ENCODE data around the gene KRTAP12-4. TPM values are rescaled to one million over a fixed set of nuclear protein-coding genes. Genes with fewer than 3 reads are reported as not detected.
"Not testable (repeated sequence)": the region's sequence is repeated elsewhere in the genome, so short reads cannot be mapped to it uniquely, and the experiment has no call there.

The KRTAP12-4 gene
- total and polyA plus RNA-seq, 7 donors = not detected

DNA sequence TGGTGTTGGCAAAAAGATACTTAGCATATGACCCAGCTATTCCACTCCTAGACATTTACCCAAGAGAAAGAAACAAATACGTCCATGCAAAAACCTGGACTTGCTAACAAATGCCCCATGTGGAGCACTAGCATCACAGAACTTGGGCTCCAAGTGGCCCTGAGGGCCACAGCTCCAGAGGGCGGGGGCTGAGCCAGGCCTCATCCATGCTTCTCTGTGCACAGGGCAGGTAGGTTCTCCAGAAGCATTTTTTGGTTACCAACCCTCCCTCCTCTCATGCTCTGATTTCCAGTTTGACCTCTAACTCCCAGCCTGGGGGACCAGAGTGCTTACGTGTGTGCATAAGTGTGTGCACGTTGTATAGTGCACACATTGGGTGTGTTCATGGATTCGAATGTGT lies 10.2 kb upstream of the KRTAP12-4 start:
- DNase-seq (no peak), ATAC-seq (no peak)
- no peaks in the 10 kb centered on the region for H3K36me3 ChIP-seq (ENCODE audit: insufficient read depth in 1 of 2, low read depth in 1 of 2)
- H3K27me3 ChIP-seq (ENCODE audit: insufficient read depth in 3 of 3, low read length in 2 of 3) = peaks cover 0 to 19% (median 5%) of the 10 kb centered on the region in 3 donors
- H3K9me3 ChIP-seq = no peaks in the 10 kb centered on the region
- no peak overlapping the region for H3K27ac ChIP-seq
- intact Hi-C loops (cut with DNase I) = no loop called here
- H3K4me3 ChIP-seq = no peak overlapping the region
- TF ChIP-seq CTCF (IDR thresholded peaks at IDR 0.05) = no peak
- H3K4me1 ChIP-seq = no peaks in the 10 kb centered on the region
- WGBS, 3 donors = 86 to 94% (median 88%) methylated on average over 5 of the region's 5 CpGs

- intact Hi-C loops (cut with DNase I); H3K4me3 ChIP-seq; H3K36me3 ChIP-seq (ENCODE audit: insufficient read depth in 1 of 2, low read depth in 1 of 2); H3K9me3 ChIP-seq; ATAC-seq; H3K27ac ChIP-seq; DNase-seq; H3K4me1 ChIP-seq: not testable (repeated sequence)
- 55 to 64% (median 58%) methylated on average over 7 of the region's 7 CpGs for WGBS, 3 donors
- H3K27me3 ChIP-seq (ENCODE audit: insufficient read depth in 3 of 3, low read length in 2 of 3) = peaks cover 0 to 37% (median 5%) of the 10 kb centered on the region in 3 donors
These were observed 7.1 kb upstream of the KRTAP12-4 start for GRCh38 chr21:44661567-44661966.

GRCh38 chr21:44658913-44659595 lies 4.6 kb upstream of the KRTAP12-4 start:
- no peak for ATAC-seq
- Histone ChIP-seq H3K4me3 (no peak overlapping the region), H3K9me3 (no peaks in the 10 kb centered on the region), H3K36me3 (ENCODE audit: insufficient read depth in 1 of 2, low read depth in 1 of 2) (no peaks in the 10 kb centered on the region), H3K27me3 (ENCODE audit: insufficient read depth in 3 of 3, low read length in 2 of 3) (peaks cover 2 to 46% (median 5%) of the 10 kb centered on the region in 3 donors), H3K27ac (no peak overlapping the region), H3K4me1 (no peaks in the 10 kb centered on the region)
- 52 to 63% (median 55%) methylated on average over 11 of the region's 11 CpGs for WGBS, 3 donors
- DNase-seq = no peak
- intact Hi-C loops (cut with DNase I) = no loop called here
- TF ChIP-seq CTCF (IDR thresholded peaks at IDR 0.05) = no peak

DNA sequence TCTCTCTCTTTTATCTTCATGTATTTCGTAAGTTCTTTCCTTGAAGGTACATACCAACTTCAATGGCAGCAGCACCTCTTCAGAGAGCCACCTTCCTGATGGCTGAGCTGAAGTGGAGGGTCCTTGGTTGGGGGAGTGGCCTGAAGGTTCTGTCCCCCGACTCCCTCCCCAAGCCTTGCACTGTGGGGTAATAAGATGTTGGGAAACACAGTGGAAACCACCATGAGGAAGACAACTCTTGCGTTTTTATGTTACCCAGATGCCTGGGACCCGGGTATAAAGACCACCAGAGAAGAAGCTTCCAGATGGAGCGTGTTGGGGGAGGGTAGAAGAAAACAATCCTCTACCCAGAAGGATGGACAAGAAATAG lies 4.1 kb upstream of the KRTAP12-4 start:
- Histone ChIP-seq H3K27me3 (ENCODE audit: insufficient read depth in 3 of 3, low read length in 2 of 3) (peaks cover 2 to 46% (median 5%) of the 10 kb centered on the region in 3 donors), H3K9me3 (no peaks in the 10 kb centered on the region), H3K36me3 (ENCODE audit: insufficient read depth in 1 of 2, low read depth in 1 of 2) (no peaks in the 10 kb centered on the region), H3K4me1 (no peaks in the 10 kb centered on the region), H3K27ac (no peak overlapping the region), H3K4me3 (no peak overlapping the region)
- DNase-seq (no peak), ATAC-seq (no peak)
- WGBS, 3 donors = 72 to 82% (median 78%) methylated on average over 5 of the region's 5 CpGs
- intact Hi-C loops (cut with DNase I) = no loop called here
- TF ChIP-seq CTCF (IDR thresholded peaks at IDR 0.05) = no peak

DNA sequence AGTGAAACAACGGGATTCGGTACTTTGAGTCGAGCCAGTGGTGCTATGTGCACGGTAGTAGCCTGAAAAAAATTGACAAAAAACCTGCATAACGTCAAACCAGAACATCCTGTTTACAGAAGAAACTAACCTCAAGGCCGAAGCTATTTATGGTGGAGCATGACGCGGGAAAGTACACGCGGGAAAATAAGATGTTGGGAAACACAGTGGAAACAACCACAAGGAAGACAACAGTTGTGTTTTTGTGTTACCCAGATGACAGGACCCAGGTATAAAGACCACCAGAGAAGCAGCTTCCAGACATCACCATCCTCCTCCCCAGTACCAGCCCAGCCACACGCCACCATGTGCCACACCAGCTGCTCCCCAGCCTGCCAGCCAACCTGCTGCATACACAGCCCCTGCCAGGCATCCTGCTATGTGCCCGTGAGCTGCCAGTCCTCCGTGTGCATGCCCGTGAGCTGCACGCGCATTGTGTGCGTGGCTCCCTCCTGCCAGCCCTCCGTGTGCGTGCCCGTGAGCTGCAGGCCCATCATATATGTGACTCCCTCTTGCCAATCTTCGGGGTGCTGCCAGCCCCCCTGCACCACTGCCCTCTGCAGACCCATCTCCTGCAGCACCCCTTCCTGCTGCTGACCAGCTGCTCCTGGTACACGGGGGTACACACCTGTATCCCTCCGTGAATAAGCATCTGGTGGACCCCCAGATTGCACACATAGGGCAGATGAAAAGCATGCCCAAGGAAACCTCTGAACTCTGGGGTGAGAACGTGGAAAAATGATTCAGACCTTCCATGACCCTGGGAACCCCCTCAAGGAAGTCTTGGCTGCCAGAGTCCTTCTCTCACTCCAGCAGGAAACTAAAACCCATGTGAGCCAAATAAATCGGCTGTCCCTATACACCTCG lies 3.4 kb upstream of the KRTAP12-4 start, which contains the start of gene KRTAP12-3:
Gene KRTAP12-3, plus strand, starts transcription at position 298 of the 906 bp plus-strand sequence. Its CDS starts 48 bp downstream, at position 346.
- Histone ChIP-seq H3K27me3 (ENCODE audit: insufficient read depth in 3 of 3, low read length in 2 of 3) (peaks cover 2 to 44% (median 5%) of the 10 kb centered on the region in 3 donors), H3K36me3 (ENCODE audit: insufficient read depth in 1 of 2, low read depth in 1 of 2) (no peaks in the 10 kb centered on the region), H3K9me3 (no peaks in the 10 kb centered on the region), H3K4me1 (no peaks in the 10 kb centered on the region), H3K27ac (no peak within 1 kb of the TSS), H3K4me3 (no peak within 1 kb of the TSS)
- intact Hi-C loops (cut with DNase I) = no loop called here
- TF ChIP-seq CTCF (IDR thresholded peaks at IDR 0.05) = no peak
- ATAC-seq (no peak), DNase-seq (no peak)
- WGBS, 3 donors = 68 to 74% (median 70%) methylated on average over 26 of the region's 26 CpGs
